Suprapubic skin (tissue), 4 donors: ENCODE data around the gene SLC30A2. TPM values are rescaled to one million over a fixed set of nuclear protein-coding genes. Genes with fewer than 3 reads are reported as not detected.
A peak's percentile ranks its signal among the peaks of the same experiment; 100 is the strongest.
"Not testable (repeated sequence)": the region's sequence is repeated elsewhere in the genome, so short reads cannot be mapped to it uniquely, and the experiment has no call there.

Source experiments
- DNase-seq, 2 donors: peaks; one replicate each; pipeline ENCODE4 v3.0.0-alpha.2; 2019; ENCODE audit warnings: low spot score in 2 of 2
- H3K27ac ChIP-seq: fragments of 200-600 bp; sonication (generic); one replicate; pipeline ENCODE4 v1.5.1; 2019
- H3K27me3 ChIP-seq: fragments of 200-600 bp; sonication (generic); one replicate; pipeline ENCODE4 v1.5.1; 2019
- H3K36me3 ChIP-seq: fragments of 200-600 bp; sonication (generic); one replicate; pipeline ENCODE4 v1.5.1; 2019
- H3K4me1 ChIP-seq: fragments of 200-600 bp; sonication (generic); one replicate; pipeline ENCODE4 v1.5.1; 2019
- H3K4me3 ChIP-seq: fragments of 200-600 bp; sonication (generic); one replicate; pipeline ENCODE4 v1.5.1; 2019; ENCODE audit warnings: mild to moderate bottlenecking
- H3K9me3 ChIP-seq: fragments of 200-600 bp; sonication (generic); one replicate; pipeline ENCODE4 v1.5.1; 2019
- EP300 ChIP-seq: sonication (generic); formaldehyde crosslinking; IDR thresholded peaks from one replicate; pipeline ENCODE4 v1.6.1; 2017; ENCODE audit warnings: antibody characterized with exemption
- POLR2A ChIP-seq, 2 donors: fragments of 450-650 bp; IDR thresholded peaks; one replicate each; pipeline ENCODE4 v1.6.1; 2017; ENCODE audit warnings: antibody characterized with exemption in 2 of 2, mild to moderate bottlenecking in 2 of 2, moderate library complexity in 2 of 2
- POLR2AphosphoS5 ChIP-seq, 3 donors: sonication (generic); formaldehyde crosslinking; IDR thresholded peaks; one replicate each; pipeline ENCODE4 v1.6.1; 2017; ENCODE audit warnings: antibody characterized with exemption in 3 of 3
- WGBS: methylation state at CpG from one replicate; pipeline ENCODE4 v1.1.5; 2018; 5-methylcytosine and 5-hydroxymethylcytosine counted together
- total RNA-seq, 4 donors: library from RNA; depleted of rRNA; stranded (reverse); fragments of >200 nt; gene quantifications; one replicate each; pipeline ENCODE4 v1.1.0, GENCODE V29; 2016
- TF ChIP-seq, protein P1 (sequence below), 2 donors: fragments of 200-600 bp in 1 of 2; fragments of 450-650 bp in 1 of 2; sonication (generic) in 1 of 2; IDR thresholded peaks; one replicate each; pipeline ENCODE4 v1.5.1; 2016 to 2019; ENCODE audit warnings: antibody characterized with exemption in 2 of 2, mild to moderate bottlenecking in 1 of 2, moderate library complexity in 1 of 2

Gene SLC30A2, protein sequence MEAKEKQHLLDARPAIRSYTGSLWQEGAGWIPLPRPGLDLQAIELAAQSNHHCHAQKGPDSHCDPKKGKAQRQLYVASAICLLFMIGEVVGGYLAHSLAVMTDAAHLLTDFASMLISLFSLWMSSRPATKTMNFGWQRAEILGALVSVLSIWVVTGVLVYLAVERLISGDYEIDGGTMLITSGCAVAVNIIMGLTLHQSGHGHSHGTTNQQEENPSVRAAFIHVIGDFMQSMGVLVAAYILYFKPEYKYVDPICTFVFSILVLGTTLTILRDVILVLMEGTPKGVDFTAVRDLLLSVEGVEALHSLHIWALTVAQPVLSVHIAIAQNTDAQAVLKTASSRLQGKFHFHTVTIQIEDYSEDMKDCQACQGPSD
- 1 to 10 TPM in 2 of 4 donors, under 1 TPM in 2; 0.15 to 2.0 (median 1.1) TPM for total RNA-seq

DNA sequence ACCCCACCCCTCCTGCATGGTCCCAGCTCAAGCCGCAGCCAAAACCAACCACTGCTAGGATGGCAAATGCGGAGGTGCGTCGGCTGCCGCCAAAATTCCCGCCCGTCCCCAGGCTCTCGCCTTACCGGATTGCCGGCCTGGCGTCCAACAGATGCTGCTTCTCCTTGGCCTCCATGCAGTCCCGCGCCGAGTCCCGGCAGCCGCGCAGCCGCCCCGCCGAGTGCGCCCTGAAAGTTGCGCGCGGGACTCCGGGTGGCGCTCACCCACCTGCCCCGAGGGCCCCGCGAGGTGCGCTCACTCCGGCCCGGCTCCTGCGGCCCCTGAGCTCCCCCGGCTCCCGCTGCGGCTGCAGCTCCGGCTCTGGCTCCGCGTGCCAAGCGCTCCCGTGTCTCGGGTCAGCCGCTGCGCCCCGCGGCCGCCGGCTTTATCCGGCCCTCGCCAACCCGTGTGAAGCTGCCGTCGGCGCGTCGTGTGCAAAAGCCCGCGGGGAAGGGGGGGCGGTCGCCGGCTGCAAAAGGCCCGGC lies at the start of gene SLC30A2:
Gene SLC30A2, minus strand, starts transcription at position 397 of the 524 bp plus-strand sequence. Its CDS starts 222 bp downstream, at position 175.
- Histone ChIP-seq H3K36me3 (no peaks in the 10 kb centered on the region), H3K9me3 (no peaks in the 10 kb centered on the region), H3K4me1 (peaks cover 20% of the 10 kb centered on the region), H3K27me3 (peaks cover 76% of the 10 kb centered on the region), H3K4me3 (peak within 1 kb of the TSS; percentile 45), H3K27ac (no peak within 1 kb of the TSS)
- under 1% methylated on average over 28 of the region's 62 CpGs for WGBS
- no peak for DNase-seq
- no peak for TF ChIP-seq EP300
- no peak for TF ChIP-seq POLR2AphosphoS5 (IDR thresholded peaks at IDR 0.05)
- TF ChIP-seq, protein P1, sequence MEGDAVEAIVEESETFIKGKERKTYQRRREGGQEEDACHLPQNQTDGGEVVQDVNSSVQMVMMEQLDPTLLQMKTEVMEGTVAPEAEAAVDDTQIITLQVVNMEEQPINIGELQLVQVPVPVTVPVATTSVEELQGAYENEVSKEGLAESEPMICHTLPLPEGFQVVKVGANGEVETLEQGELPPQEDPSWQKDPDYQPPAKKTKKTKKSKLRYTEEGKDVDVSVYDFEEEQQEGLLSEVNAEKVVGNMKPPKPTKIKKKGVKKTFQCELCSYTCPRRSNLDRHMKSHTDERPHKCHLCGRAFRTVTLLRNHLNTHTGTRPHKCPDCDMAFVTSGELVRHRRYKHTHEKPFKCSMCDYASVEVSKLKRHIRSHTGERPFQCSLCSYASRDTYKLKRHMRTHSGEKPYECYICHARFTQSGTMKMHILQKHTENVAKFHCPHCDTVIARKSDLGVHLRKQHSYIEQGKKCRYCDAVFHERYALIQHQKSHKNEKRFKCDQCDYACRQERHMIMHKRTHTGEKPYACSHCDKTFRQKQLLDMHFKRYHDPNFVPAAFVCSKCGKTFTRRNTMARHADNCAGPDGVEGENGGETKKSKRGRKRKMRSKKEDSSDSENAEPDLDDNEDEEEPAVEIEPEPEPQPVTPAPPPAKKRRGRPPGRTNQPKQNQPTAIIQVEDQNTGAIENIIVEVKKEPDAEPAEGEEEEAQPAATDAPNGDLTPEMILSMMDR (IDR thresholded peaks at IDR 0.05), result no peak

DNA sequence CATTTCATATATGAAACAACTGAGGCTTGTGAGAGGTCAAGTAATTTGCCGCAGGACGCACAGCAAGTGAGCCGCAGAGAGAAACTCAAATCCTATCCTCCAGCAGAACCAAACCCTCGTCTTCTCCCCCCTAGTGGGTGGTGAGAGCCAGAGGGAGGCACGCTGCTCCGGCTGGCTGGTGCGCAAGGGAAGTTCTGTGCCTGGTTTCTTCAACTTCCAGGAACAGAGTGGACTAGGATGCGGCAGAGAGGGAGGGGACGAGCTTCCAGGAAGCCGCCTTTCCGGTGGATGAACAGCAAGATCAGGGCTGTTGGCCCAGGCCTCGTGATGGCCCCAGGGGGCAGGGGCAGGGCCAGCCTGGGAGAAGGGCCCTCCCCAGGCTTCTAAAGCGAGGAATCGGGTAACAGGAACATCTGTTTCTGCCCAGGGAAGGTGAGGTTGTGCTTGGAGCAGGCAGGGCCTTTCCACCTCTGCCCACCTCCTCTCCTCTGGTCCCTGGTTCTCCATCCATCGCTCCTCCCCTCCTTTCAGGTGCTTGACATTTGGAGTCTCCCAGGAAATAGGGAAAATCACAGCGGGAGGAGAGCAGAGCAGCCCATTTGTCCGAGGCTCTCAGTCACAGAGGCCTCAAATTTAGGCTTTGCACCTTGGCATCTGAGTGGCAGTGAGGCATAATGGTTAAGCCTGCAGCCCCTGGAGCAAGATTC lies 48.9 kb upstream of the SLC30A2 start:
- H3K4me1 ChIP-seq, result peaks cover 17% of the 10 kb centered on the region
- TF ChIP-seq POLR2AphosphoS5 (IDR thresholded peaks at IDR 0.05), result peak in 1 of 3 donors; percentile 36
- TF ChIP-seq EP300, result no peak
- TF ChIP-seq, protein P1 (IDR thresholded peaks at IDR 0.05), result peak in 1 of 2 donors; percentile 13
- no peaks in the 10 kb centered on the region for H3K36me3 ChIP-seq
- H3K9me3 ChIP-seq, result no peaks in the 10 kb centered on the region
- DNase-seq, result peak in 1 of 2 donors; percentile 70
- peaks cover 9% of the 10 kb centered on the region for H3K27me3 ChIP-seq
- H3K4me3 ChIP-seq, result no peak overlapping the region
- no peak overlapping the region for H3K27ac ChIP-seq
- 24% methylated on average over 14 of the region's 17 CpGs for WGBS

DNA sequence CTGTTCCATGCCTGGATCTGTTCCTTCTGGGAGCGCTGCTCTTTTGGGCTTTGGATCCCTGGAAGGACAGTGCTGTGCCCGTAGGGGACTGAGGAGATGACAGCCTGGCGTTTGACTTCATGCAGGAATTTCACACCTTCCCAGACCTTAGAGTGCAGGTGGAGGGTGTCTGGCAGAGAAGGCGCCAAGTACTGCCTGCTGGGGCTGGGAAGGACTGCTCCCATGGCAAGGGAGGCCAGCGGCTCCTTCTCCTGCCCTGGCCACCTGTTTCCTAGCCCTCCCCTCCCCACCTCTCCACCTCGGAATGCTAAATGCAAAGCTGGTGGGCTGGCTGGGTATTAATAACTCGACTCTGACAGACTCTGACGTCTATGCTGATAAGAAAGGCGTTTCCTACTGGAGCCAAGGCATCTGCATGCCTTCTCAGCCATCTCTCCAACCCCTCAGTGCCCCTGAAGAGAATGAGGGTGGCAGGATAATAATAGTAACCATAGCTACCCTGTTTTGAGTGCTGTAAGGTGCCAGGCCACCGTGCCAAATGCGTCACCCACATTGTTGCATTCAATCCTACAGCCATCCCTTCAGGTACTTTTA lies 48.3 kb upstream of the SLC30A2 start:
- H3K27ac ChIP-seq, result no peak overlapping the region
- TF ChIP-seq, protein P1 (IDR thresholded peaks at IDR 0.05), result no peak
- no peak for TF ChIP-seq POLR2AphosphoS5 (IDR thresholded peaks at IDR 0.05)
- no peak for TF ChIP-seq EP300
- TF ChIP-seq POLR2A (IDR thresholded peaks at IDR 0.05), result no peak
- 12% methylated on average over 5 of the region's 11 CpGs for WGBS
- H3K27me3 ChIP-seq, result peaks cover 9% of the 10 kb centered on the region
- no peak overlapping the region for H3K4me3 ChIP-seq
- no peaks in the 10 kb centered on the region for H3K36me3 ChIP-seq
- DNase-seq, result no peak
- no peaks in the 10 kb centered on the region for H3K9me3 ChIP-seq
- H3K4me1 ChIP-seq, result peaks cover 17% of the 10 kb centered on the region

DNA sequence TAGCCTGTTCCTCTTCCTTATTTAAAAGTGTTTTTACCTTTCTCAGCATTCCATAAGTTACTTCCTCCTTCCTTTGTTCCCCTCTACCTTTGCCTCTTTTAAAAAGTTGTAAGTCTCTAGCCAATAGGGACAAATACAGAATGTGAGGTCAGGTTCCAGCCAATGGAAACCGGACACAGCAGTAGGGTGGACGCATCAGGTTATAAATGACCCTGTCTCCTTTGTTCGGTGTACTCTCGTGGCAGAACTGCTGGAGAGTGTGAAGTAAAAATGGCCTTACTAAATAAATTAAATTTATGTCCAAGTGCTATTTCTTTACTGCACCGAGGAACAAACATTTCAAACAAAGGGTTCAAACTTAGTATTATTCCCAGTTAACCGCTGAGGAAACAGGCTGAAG lies 47.7 kb upstream of the SLC30A2 start:
- not testable (repeated sequence) for DNase-seq, H3K4me3 ChIP-seq, H3K9me3 ChIP-seq, H3K36me3 ChIP-seq, H3K27me3 ChIP-seq, H3K27ac ChIP-seq
- 38% methylated on average over 6 of the region's 6 CpGs for WGBS
- H3K4me1 ChIP-seq, result peaks cover 17% of the 10 kb centered on the region

DNA sequence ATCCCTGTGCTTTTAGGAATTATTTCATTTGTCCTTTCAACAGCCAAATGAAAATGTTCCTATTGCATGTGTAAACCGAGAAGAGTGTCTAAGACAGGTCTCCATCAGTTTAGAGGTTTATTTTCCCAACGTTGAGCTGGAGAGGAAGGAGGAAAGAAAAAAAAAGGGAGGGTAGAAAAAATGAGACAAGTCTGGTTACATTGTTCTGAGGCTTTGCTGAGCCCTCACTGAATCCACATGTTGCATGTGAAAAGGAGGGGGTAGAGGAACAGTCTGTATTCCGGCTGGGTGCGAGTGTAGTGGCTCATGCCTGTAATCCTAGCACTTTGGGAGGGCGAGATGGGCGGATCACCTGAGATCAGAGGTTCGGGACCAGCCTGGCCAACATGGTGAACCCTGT lies 46.5 kb upstream of the SLC30A2 start:
- no peak overlapping the region for H3K4me3 ChIP-seq
- peaks cover 9% of the 10 kb centered on the region for H3K27me3 ChIP-seq
- WGBS, result 50% methylated on average over 7 of the region's 7 CpGs
- no peak for TF ChIP-seq POLR2AphosphoS5 (IDR thresholded peaks at IDR 0.05)
- TF ChIP-seq, protein P1 (IDR thresholded peaks at IDR 0.05), result no peak
- no peak for TF ChIP-seq EP300
- TF ChIP-seq POLR2A (IDR thresholded peaks at IDR 0.05), result no peak
- no peak for DNase-seq
- H3K9me3 ChIP-seq, result no peaks in the 10 kb centered on the region
- no peaks in the 10 kb centered on the region for H3K36me3 ChIP-seq
- H3K27ac ChIP-seq, result no peak overlapping the region
- peaks cover 17% of the 10 kb centered on the region for H3K4me1 ChIP-seq
